HepG2 (cell line): ENCODE measurements around the gene ASXL1. TPM values are rescaled to one million over a fixed set of nuclear protein-coding genes. Genes with fewer than 3 reads are reported as not detected.

ENCODE experiments used
- ARNT2 ChIP-seq: sonication (generic); formaldehyde crosslinking; IDR thresholded peaks from 2 replicates; pipeline ENCODE4 v1.8.0; 2022; ENCODE audit warnings: mild to moderate bottlenecking, low read depth, missing genetic modification reagents, moderate library complexity
- FIP1L1 ChIP-seq: fragments of 200-400 bp; formaldehyde crosslinking; IDR thresholded peaks from 2 replicates; pipeline ENCODE4 v1.6.1; 2018; ENCODE audit warnings: low read depth, mild to moderate bottlenecking, low read length, moderate library complexity, borderline replicate concordance; ENCODE audit not compliant: insufficient read depth
- FLYWCH1 ChIP-seq: sonication (generic); formaldehyde crosslinking; IDR thresholded peaks from 2 replicates; pipeline ENCODE4 v1.8.1; 2023; ENCODE audit warnings: mild to moderate bottlenecking, missing genetic modification reagents
- GLI4 ChIP-seq: sonication (generic); formaldehyde crosslinking; IDR thresholded peaks from 2 replicates; pipeline ENCODE4 v1.5.1; 2020; ENCODE audit warnings: missing genetic modification reagents, mild to moderate bottlenecking, moderate library complexity, borderline replicate concordance
- NRL ChIP-seq: sonication (generic); formaldehyde crosslinking; IDR thresholded peaks from 2 replicates; pipeline ENCODE4 v1.5.0; 2020; ENCODE audit warnings: missing genetic modification reagents, mild to moderate bottlenecking, moderate library complexity, borderline replicate concordance
- PCBP1 ChIP-seq: fragments of 200-400 bp; formaldehyde crosslinking; IDR thresholded peaks from 2 replicates; pipeline ENCODE4 v1.6.1; 2017; ENCODE audit warnings: mild to moderate bottlenecking, low read depth, low read length, borderline replicate concordance
- RELA ChIP-seq: sonication (generic); formaldehyde crosslinking; IDR thresholded peaks from 2 replicates; pipeline ENCODE4 v1.4.0; 2020; ENCODE audit warnings: missing genetic modification reagents
- SP140L ChIP-seq: sonication (generic); formaldehyde crosslinking; IDR thresholded peaks from 2 replicates; pipeline ENCODE4 v1.4.0; 2020; ENCODE audit warnings: missing genetic modification reagents, borderline replicate concordance
- SP2 ChIP-seq: sonication (generic); formaldehyde crosslinking; IDR thresholded peaks from 2 replicates; pipeline ENCODE4 v1.5.1; 2020; ENCODE audit warnings: mild to moderate bottlenecking, missing genetic modification reagents
- ZNF572 ChIP-seq: sonication (generic); formaldehyde crosslinking; IDR thresholded peaks from 2 replicates; pipeline ENCODE4 v1.5.1; 2020; ENCODE audit warnings: mild to moderate bottlenecking, missing genetic modification reagents
- polyA plus RNA-seq, 8 experiments: library from polyadenylated mRNA; depleted of rRNA in 3 of 8; stranded (reverse) in 7 of 8; unstranded in 1 of 8; fragments of >200 nt; fragmentation: Illumina TruSeq in 4 of 8; extraction: Trizol in 4 of 8; gene quantifications; 2 replicates each; pipeline versions ENCODE4 v1.2.1 to v1.2.3, GENCODE V29; 2011 to 2016; ENCODE audit warnings: low read depth in 4 of 8, missing spikeins in 1 of 8, mixed read lengths in 1 of 8; ENCODE audit not compliant: insufficient read depth in 1 of 8
- total RNA-seq, 5 experiments: library from RNA; depleted of rRNA; stranded (reverse); fragments of >200 nt; fragmentation: Illumina TruSeq; extraction: Trizol; gene quantifications; 2 replicates each; pipeline ENCODE4 v1.2.3, GENCODE V29; 2016; ENCODE audit warnings: low read depth in 1 of 5
- TF ChIP-seq, protein P1 (sequence below): IDR thresholded peaks from 2 replicates; pipeline ENCODE4 v1.6.1; 2016; ENCODE audit warnings: missing compliant biosample characterization, missing genetic modification reagents, borderline replicate concordance
- TF ChIP-seq, protein P2 (sequence below): sonication (generic); formaldehyde crosslinking; IDR thresholded peaks from 2 replicates; pipeline ENCODE4 v1.4.0; 2020; ENCODE audit warnings: missing genetic modification reagents
- TF ChIP-seq, protein P3 (sequence below): IDR thresholded peaks from 2 replicates; pipeline ENCODE4 v1.6.1; 2016
- TF ChIP-seq, protein P4 (sequence below): sonication (generic); formaldehyde crosslinking; IDR thresholded peaks from 2 replicates; pipeline ENCODE4 v1.8.0; 2022; ENCODE audit warnings: missing genetic modification reagents, mild to moderate bottlenecking, moderate library complexity, borderline replicate concordance

ASXL1 gene
- total and polyA plus RNA-seq, 2 of the 13 experiments (the other 11 are each of a cell fraction or from before 2014, with no cell fraction given): 62.1 to 74.8 TPM

DNA sequence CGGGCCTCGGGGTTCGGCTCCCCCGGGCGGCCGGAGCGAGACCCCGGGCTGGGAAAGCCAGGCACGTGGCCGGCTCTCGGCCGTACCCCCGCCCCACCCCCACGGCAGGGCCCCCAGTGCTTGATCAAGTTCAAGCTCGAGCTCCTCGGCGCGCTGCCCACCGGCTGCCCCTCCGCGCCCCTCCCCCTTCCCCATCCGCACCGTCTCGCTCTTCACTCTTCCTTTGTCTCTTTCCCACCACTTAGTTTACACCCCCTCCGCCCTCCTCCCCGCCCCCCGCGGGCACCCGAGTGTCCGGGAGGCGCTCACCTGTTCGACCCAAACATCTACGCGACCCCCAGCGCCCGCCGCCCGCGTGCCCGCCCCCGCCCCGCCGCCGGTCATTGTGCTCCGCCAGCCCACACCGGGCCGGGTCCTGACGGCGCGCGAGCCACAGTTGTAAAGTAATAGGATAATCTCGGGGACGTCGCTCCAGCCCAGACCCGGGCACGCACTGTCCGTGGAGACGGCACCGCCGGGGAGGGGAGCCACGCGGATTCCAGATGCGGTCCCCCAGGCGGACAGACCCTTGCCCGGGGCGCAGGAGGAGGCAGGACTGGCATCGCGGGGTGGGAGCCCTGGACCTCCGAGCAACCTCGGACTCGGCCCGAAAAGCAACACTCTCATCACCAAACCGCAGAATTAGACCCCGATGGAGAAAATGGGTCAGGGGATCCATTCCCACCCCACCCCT, 126.3 kb downstream of the ASXL1 start (continued):
- TF ChIP-seq, protein P1, sequence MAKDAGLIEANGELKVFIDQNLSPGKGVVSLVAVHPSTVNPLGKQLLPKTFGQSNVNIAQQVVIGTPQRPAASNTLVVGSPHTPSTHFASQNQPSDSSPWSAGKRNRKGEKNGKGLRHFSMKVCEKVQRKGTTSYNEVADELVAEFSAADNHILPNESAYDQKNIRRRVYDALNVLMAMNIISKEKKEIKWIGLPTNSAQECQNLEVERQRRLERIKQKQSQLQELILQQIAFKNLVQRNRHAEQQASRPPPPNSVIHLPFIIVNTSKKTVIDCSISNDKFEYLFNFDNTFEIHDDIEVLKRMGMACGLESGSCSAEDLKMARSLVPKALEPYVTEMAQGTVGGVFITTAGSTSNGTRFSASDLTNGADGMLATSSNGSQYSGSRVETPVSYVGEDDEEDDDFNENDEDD (CRISPR knock-in tag): no peak
- TF ChIP-seq PCBP1 (no peak), FIP1L1 (no peak), ZNF572 (CRISPR knock-in tag) (no peak), FLYWCH1 (no peak), GLI4 (no peak), SP2 (no peak), RELA (CRISPR knock-in tag) (no peak), NRL (CRISPR knock-in tag) (no peak), SP140L (CRISPR knock-in tag) (no peak), ARNT2 (CRISPR knock-in tag) (no peak)
- TF ChIP-seq, protein P2, sequence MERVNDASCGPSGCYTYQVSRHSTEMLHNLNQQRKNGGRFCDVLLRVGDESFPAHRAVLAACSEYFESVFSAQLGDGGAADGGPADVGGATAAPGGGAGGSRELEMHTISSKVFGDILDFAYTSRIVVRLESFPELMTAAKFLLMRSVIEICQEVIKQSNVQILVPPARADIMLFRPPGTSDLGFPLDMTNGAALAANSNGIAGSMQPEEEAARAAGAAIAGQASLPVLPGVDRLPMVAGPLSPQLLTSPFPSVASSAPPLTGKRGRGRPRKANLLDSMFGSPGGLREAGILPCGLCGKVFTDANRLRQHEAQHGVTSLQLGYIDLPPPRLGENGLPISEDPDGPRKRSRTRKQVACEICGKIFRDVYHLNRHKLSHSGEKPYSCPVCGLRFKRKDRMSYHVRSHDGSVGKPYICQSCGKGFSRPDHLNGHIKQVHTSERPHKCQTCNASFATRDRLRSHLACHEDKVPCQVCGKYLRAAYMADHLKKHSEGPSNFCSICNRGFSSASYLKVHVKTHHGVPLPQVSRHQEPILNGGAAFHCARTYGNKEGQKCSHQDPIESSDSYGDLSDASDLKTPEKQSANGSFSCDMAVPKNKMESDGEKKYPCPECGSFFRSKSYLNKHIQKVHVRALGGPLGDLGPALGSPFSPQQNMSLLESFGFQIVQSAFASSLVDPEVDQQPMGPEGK (CRISPR knock-in tag): peak; percentile 85
- TF ChIP-seq, protein P3, sequence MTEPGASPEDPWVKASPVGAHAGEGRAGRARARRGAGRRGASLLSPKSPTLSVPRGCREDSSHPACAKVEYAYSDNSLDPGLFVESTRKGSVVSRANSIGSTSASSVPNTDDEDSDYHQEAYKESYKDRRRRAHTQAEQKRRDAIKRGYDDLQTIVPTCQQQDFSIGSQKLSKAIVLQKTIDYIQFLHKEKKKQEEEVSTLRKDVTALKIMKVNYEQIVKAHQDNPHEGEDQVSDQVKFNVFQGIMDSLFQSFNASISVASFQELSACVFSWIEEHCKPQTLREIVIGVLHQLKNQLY (CRISPR knock-in tag): no peak
- TF ChIP-seq, protein P4, sequence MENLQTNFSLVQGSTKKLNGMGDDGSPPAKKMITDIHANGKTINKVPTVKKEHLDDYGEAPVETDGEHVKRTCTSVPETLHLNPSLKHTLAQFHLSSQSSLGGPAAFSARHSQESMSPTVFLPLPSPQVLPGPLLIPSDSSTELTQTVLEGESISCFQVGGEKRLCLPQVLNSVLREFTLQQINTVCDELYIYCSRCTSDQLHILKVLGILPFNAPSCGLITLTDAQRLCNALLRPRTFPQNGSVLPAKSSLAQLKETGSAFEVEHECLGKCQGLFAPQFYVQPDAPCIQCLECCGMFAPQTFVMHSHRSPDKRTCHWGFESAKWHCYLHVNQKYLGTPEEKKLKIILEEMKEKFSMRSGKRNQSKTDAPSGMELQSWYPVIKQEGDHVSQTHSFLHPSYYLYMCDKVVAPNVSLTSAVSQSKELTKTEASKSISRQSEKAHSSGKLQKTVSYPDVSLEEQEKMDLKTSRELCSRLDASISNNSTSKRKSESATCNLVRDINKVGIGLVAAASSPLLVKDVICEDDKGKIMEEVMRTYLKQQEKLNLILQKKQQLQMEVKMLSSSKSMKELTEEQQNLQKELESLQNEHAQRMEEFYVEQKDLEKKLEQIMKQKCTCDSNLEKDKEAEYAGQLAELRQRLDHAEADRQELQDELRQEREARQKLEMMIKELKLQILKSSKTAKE (CRISPR knock-in tag): peak; percentile 14; the same call in 1 of the 2 replicates
